Right lobe of liver (tissue), 4 donors: ENCODE data around the gene PTPRM.

Experiments used
- CTCF ChIP-seq, 4 donors: fragments of 200-600 bp in 3 of 4; fragments of 450-650 bp in 1 of 4; IDR thresholded peaks; one replicate each; pipeline versions ENCODE4 v1.5.1 to v1.8.0; 2016 to 2022; ENCODE audit warnings: antibody characterized with exemption in 4 of 4, mild to moderate bottlenecking in 2 of 4
- POLR2A ChIP-seq: fragments of 450-650 bp; IDR thresholded peaks from one replicate; pipeline ENCODE4 v1.6.1; 2017; ENCODE audit warnings: antibody characterized with exemption, mild to moderate bottlenecking
- donor health status: DM: no; HTN: no; CAD: no.
- donor health status: DM: no; HTN: no; CAD: no.
- donor health status: DM: no; HTN: yes; CAD: no.

GRCh38 chr18:7812431-7813063 is 245.4 kb downstream of the PTPRM start:
- TF ChIP-seq CTCF (IDR thresholded peaks at IDR 0.05) = no peak
- TF ChIP-seq POLR2A = no peak
